ENCODE data around the gene HNRNPAB.
"Not testable (repeated sequence)": the region's sequence is repeated elsewhere in the genome, so short reads cannot be mapped to it uniquely, and the experiment has no call there.

Gene HNRNPAB

GRCh38 chr5:178186427-178186826, 17.9 kb upstream of the HNRNPAB start:
- in situ Hi-C loops (cut with HindIII; ENCODE audit: low pct_unique_long_range_greater_than_20kb, low sequenced_read_pairs), result no loop called here
- DNase-seq (ENCODE audit: low read depth in 1 of 2, low spot score in 1 of 2), result no peak
- no peak for TF ChIP-seq JUND (IDR thresholded peaks at IDR 0.05; ENCODE audit: low read depth)

- in situ Hi-C loops (cut with HindIII; ENCODE audit: low pct_unique_long_range_greater_than_20kb, low sequenced_read_pairs), result no loop called here
- no peak for TF ChIP-seq JUND (IDR thresholded peaks at IDR 0.05; ENCODE audit: low read depth)
- DNase-seq (ENCODE audit: low read depth in 1 of 2, low spot score in 1 of 2), result no peak
Observed at GRCh38 chr5:178187014-178187413, 17.3 kb upstream of the HNRNPAB start, which contains the start of gene GMCL2. TSS of gene GMCL2 (minus strand) at chr5:178187371. CDS start at chr5:178187299, 72 bp downstream.

GRCh38 chr5:178189433-178189832, 14.9 kb upstream of the HNRNPAB start:
- no peak for TF ChIP-seq JUND (IDR thresholded peaks at IDR 0.05; ENCODE audit: low read depth)
- no peak for DNase-seq (ENCODE audit: low read depth in 1 of 2, low spot score in 1 of 2)
- in situ Hi-C loops (cut with HindIII; ENCODE audit: low pct_unique_long_range_greater_than_20kb, low sequenced_read_pairs), result no loop called here

GRCh38 chr5:178191661-178192060, 12.7 kb upstream of the HNRNPAB start:
- no peak for TF ChIP-seq JUND (IDR thresholded peaks at IDR 0.05; ENCODE audit: low read depth)
- in situ Hi-C loops (cut with HindIII; ENCODE audit: low pct_unique_long_range_greater_than_20kb, low sequenced_read_pairs), result no loop called here
- DNase-seq (ENCODE audit: low read depth in 1 of 2, low spot score in 1 of 2), result no peak

- DNase-seq (ENCODE audit: low read depth in 1 of 2, low spot score in 1 of 2), result peak in 1 of 2 experiments; percentile 57
- in situ Hi-C loops (cut with HindIII; ENCODE audit: low pct_unique_long_range_greater_than_20kb, low sequenced_read_pairs), result no loop called here
- no peak for TF ChIP-seq JUND (IDR thresholded peaks at IDR 0.05; ENCODE audit: low read depth)
Observed at GRCh38 chr5:178192244-178192643, 12.1 kb upstream of the HNRNPAB start.

- TF ChIP-seq JUND (IDR thresholded peaks at IDR 0.05; ENCODE audit: low read depth), result no peak
- in situ Hi-C loops (cut with HindIII; ENCODE audit: low pct_unique_long_range_greater_than_20kb, low sequenced_read_pairs), result no loop called here
- no peak for DNase-seq (ENCODE audit: low read depth in 1 of 2, low spot score in 1 of 2)
Observed at GRCh38 chr5:178192787-178193186, 11.5 kb upstream of the HNRNPAB start.

- no peak for DNase-seq (ENCODE audit: low read depth in 1 of 2, low spot score in 1 of 2)
- TF ChIP-seq JUND (IDR thresholded peaks at IDR 0.05; ENCODE audit: low read depth), result no peak
- in situ Hi-C loops (cut with HindIII; ENCODE audit: low pct_unique_long_range_greater_than_20kb, low sequenced_read_pairs), result no loop called here
Observed at GRCh38 chr5:178193251-178193809, 11.0 kb upstream of the HNRNPAB start.

GRCh38 chr5:178194026-178194425, 10.3 kb upstream of the HNRNPAB start:
- in situ Hi-C loops (cut with HindIII; ENCODE audit: low pct_unique_long_range_greater_than_20kb, low sequenced_read_pairs), result no loop called here
- TF ChIP-seq JUND (IDR thresholded peaks at IDR 0.05; ENCODE audit: low read depth), result no peak
- no peak for DNase-seq (ENCODE audit: low read depth in 1 of 2, low spot score in 1 of 2)

GRCh38 chr5:178196281-178196812, 8.0 kb upstream of the HNRNPAB start:
- no peak for TF ChIP-seq JUND (IDR thresholded peaks at IDR 0.05; ENCODE audit: low read depth)
- in situ Hi-C loops (cut with HindIII; ENCODE audit: low pct_unique_long_range_greater_than_20kb, low sequenced_read_pairs), result no loop called here
- no peak for DNase-seq (ENCODE audit: low read depth in 1 of 2, low spot score in 1 of 2)

GRCh38 chr5:178196986-178197385, 7.3 kb upstream of the HNRNPAB start:
- no peak for TF ChIP-seq JUND (IDR thresholded peaks at IDR 0.05; ENCODE audit: low read depth)
- no peak for DNase-seq (ENCODE audit: low read depth in 1 of 2, low spot score in 1 of 2)
- in situ Hi-C loops (cut with HindIII; ENCODE audit: low pct_unique_long_range_greater_than_20kb, low sequenced_read_pairs), result no loop called here

- in situ Hi-C loops (cut with HindIII; ENCODE audit: low pct_unique_long_range_greater_than_20kb, low sequenced_read_pairs), result not testable (repeated sequence)
Observed at GRCh38 chr5:178198151-178198550, 6.2 kb upstream of the HNRNPAB start.

GRCh38 chr5:178198706-178199105, 5.6 kb upstream of the HNRNPAB start:
- in situ Hi-C loops (cut with HindIII; ENCODE audit: low pct_unique_long_range_greater_than_20kb, low sequenced_read_pairs), result no loop called here

More at GRCh38 chr5:178198151-178198550, 6.2 kb upstream of the HNRNPAB start:
- DNase-seq (ENCODE audit: low read depth in 1 of 2, low spot score in 1 of 2), result not testable (repeated sequence)

GRCh38 chr5:178199581-178200434, 4.5 kb upstream of the HNRNPAB start:
- no peak for DNase-seq (ENCODE audit: low read depth in 1 of 2, low spot score in 1 of 2)
- in situ Hi-C loops (cut with HindIII; ENCODE audit: low pct_unique_long_range_greater_than_20kb, low sequenced_read_pairs), result no loop called here
- no peak for TF ChIP-seq JUND (IDR thresholded peaks at IDR 0.05; ENCODE audit: low read depth)

More at GRCh38 chr5:178198706-178199105, 5.6 kb upstream of the HNRNPAB start:
- no peak for TF ChIP-seq JUND (IDR thresholded peaks at IDR 0.05; ENCODE audit: low read depth)
- no peak for DNase-seq (ENCODE audit: low read depth in 1 of 2, low spot score in 1 of 2)
